GM04504 (cell line): ENCODE results near the gene PTCH1.

ENCODE experiments used
- DNase-seq: peaks from one replicate; pipeline ENCODE4 v3.0.0-alpha.2; 2012; ENCODE audit warnings: low read depth

PTCH1 gene

DNA sequence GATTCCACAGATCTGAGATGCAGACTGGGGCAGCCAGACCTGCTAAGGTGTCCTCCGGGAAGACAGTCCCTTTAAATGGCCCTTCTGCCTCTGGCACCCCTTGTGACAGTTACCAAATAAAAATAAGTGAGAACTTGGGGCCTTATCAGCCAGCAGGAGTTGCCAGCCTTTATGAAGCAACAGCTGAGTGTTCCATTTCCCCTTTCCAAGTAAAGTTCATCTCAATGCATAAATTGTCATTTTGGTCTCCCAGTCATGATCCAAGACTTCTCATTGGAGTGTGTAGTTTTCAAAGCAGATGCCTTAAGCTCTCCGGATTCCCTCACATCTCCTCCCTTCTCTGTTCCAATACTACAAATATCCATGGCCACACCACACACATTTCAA, 4.1 kb downstream of the PTCH1 start:
- DNase-seq: no peak

DNA sequence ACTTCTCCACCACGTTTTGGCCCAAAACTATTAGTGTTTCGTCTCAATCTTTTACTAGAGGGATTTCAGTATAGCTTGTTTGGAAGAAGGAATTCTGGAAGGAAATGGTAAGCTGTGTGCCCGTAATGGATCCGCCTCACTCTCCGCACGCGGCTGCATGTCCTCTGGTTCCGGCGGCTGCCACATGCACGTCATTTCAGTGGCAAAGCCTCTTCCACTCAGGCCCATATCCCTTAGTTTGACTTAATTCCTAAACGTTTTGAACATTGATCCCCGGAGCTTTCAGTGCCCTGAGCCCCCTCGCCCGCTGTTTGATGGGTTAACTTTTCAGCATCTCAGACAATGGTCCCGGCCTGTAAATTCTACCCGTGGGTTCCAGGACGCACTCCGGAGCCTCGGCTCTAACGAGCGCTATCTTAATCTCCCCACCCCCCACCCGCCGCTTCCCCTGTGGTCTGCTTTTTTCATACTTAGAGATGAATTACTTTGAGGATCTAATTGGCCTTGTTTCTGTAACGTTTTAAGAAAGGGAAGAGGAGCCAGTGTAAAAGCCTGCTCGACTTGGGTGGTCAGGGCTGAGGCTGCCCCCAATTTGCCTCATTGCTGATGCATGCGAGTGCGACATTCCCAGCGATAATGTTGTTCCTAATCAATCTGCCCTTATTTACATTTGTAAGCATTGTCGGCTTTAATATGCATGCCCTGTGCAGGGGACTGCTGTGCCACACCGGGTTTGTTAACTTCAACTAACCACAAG, 4.6 kb downstream of the PTCH1 start:
- no peak for DNase-seq

DNA sequence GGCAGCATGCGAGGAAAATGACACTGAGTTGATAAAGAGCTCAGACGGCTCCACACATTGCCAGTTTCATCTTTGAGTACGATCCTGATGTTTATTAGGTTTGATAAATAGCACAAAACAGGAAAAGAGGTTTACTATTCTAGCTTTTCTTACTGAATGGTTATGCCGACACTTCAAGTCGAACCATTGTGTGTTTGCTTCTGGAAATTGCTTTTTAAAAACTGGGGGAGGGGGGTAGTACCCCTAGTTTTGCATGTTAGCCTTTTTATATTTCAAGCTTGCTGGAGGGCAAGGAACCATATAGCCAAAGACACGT, 5.2 kb downstream of the PTCH1 start:
- DNase-seq: no peak

DNA sequence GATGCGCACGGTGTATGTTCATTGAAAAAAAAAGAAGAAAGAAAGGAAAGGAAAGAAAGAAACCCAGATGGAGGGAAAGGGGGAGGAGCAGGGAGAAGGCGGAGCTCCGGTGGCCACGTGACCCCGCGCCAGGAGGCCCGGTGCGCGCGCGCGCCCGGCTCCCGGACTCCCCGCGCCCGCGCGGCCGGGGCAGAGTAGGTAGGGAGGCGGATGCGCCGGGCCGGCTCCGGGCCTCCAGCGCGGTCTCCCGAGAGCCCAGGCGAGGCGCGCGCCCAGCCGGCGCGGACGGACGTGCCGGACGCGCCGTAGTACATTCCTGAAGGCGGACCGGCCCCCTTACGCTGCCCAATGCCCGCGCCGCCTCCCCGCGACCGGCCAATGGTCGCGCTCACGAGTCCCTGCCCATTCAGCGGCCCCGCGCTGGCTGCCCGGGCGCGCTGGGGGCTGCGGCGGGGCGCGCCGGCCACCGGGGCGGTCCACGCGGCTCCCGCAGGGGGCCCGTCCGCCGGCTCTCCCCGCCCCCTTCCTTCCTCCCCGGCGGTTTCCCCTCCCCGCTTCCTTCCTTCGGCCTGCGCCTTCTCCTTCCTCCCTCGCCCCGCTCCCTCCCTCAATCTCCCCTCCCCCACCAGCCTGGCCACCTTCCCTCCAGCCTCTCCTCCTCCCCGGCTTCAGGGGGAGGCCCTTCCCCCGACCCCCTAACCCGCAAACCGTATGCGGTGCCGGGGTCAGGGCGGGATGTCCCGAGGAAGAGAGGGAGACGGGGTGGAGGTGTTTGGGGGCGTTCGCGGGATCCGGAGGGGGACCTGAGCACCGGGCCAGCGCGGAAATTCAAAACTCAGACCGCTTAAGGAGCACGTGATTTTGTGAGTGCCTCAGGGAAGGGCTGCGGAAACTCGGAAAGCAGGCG, 5.8 kb downstream of the PTCH1 start:
- peak; percentile 95 for DNase-seq

DNA sequence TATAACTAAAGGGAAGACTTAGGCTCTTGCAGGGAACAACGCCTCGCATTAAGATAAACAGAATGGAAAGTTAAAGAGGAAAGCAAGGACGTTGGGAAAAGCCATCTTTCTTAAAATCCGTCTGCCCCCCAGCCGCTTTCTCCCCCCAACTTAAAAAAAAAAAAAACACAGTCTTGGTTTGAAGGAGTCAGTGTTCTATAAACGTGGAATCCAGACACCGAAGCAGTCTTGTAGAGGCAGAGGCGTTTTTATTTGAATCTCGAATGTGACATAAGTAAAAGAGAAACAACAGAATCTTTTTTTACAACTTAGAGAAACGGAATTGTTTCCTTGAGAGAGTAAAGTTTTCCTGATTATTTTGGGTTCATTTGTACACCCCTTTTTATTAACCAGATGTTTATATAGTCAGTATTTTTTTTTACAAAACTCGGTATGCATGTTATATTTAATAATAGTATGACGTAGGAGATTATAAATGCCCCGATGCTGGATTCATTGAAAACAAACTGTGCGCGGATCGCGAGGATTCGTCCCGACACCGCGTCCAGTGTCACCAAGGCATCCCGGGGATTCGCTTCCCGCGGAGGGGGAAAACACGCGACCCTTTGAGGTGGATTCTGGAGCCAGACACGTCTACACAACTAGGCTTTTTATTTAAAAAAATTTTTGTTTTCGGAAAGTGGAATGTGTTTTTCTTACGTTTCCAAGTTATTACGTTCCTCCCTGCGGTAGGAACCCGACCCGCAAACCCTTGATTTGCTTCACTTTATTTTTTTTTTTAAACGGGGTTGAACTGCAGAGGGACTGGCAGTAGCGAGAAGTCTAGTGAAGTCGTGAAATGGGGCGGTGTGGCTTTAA, 6.7 kb downstream of the PTCH1 start:
- DNase-seq: no peak

DNA sequence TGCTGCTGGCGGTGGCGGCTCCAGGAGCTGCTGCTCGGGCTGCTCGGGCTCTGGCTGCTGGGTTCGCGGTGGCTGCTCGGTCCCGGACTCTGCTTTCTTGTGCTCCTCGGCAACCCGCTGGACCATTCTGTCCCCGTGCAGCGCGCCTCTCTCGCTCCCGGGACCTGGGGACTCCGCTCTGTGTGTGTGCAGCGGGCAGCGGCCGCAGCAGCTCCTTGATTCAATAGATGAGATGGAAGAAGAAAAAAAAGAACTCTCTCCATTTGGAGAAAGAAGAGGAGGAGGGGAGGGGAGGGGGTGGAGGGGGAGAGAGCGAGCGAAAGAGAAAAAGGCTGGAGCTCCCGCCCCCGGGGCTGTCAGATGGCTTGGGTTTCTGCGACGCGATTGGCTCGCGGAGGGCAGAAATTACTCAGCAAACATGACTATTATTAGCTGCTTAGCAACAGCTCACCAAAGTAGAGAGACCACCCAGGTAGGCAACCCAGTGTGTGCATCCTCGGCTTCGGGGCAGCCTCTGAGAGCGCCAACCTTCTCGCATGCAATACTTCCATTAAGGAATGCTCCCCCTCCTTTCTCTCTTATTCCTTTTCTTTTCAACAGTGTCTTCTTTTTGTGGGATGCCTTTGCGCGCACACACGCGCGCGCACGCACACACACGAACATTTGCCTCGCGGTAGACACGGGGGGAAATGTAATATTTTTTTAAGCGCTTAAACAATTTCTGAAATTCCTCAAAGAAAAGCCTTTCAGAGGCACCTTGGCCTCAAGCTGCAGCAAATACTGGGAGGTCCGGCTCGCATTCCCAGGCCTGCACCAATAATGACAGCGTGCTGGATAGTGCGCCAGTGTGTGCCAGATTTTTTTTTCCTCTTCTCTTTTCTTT, 7.6 kb downstream of the PTCH1 start:
- DNase-seq: no peak

DNA sequence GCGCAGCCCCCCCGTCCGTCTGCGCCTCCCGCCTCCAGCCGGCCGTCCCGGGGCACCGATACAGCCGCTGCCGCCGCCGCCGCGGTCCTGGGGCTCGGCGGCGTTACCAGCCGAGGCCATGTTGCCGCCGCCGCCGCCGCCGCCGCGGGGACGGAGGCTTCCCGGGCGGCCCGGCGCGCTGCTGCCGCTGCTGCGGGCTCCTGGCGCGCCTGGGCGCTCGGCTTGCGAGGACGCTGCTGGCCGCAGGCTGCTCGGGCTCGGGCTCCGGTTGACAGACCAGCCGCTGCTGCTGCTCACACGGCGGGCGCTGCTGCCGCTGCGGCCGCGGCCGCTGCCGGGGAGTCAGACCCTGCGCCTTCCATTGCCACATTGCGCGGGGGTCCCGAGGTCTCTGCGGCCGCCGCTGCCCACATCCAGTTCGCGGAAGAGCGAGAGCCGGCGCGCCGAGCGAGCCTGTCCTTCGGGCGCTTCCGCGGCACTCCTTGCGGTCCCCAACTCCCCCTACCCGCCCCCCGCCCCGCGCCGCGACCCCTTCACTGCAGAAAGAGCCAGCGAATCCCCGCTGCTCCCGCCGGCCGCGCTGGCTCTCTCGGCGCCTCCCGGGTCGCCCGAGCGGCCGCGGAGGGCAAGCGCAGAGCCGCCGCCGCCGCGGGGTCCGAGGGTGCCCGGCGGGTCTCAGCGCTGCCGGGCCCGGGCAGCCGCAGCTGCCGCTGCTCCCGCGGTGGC, 8.4 kb downstream of the PTCH1 start:
- no peak for DNase-seq

DNA sequence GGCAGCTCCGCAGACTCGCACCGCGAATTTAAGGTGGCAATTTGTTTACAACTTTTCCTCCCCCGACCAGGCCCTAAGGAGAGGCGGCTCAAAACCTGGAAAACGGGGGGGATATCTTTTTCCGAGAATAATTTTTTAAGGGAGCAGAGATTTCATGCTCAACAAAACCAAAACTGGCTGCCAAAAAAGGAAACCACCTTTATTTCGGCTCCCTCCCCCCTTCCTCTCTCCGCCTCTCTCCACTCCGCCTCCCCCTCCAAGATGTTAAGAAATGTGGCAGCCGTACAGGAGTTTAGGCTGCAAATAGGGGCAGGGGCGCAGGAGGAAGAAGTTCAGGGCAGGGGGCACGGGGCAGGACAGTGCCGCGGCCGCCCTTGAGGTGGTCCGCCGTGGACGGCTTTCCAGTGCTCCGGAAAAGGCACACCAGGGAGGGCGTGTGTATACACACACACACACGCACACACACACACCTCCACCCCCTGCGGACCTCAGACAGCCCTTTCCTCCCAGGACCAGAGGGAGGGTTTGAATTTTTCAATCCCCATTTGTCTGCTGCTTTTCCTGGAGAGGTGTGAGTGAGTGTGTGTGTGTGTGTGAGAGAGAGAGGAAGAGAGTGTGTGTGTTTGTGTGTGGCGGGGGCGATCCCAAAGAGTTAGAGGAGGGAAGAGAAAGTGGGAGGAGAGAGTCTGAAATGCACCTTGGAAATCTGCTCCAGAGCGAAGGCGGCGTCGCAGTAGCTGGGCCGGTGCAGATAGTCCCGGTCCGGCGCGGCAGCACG, 9.1 kb downstream of the PTCH1 start:
- DNase-seq: no peak

DNA sequence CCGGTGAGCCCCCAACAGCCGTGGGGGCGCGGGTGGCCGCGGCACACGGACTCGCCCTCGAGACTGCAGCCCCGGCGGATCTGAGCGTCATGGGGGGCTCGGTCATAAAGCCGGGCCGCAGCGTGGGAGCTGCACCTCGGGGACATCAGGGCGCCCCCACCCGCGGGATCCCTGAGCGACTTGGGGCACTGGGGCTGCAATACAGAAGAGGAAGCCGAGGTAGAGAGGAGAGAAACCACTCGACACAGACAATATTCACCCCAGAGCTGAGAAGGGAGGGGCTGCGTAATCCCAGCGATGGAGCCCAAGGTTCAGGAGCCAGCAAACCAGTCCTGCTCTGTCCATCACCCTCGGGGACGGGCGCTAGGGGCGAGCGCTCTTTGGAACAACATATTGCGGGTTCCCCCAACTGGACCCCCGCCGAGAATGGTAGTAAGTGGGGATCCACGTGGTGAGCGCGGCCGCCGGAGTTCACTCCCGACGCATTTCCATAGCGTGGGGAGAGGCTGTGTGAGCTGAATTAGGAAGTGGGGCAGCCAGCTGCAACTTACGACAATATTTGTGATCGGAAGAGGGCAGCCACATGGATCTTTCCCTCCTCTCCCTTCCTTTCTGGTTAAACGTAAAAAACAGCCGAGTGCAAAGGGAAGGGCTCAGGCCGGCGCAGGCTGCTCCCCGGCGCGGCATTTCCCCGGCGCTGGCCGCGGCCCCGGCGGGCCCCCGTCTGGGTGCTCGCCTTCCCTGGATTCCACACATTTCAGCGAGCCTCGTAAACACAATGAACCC, 9.9 kb downstream of the PTCH1 start:
- DNase-seq: no peak

DNA sequence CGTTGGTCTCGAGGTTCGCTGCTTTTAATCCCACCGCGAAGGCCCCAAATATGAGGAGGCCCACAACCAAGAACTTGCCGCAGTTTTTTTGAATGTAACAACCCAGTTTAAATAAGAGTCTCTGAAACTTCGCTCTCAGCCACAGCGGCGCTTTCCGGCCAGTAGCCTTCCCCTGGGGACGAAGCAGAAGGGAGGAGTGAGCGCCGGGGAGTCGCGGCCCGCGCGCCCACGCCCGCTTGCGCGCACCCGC, 10.4 kb downstream of the PTCH1 start:
- DNase-seq: no peak

DNA sequence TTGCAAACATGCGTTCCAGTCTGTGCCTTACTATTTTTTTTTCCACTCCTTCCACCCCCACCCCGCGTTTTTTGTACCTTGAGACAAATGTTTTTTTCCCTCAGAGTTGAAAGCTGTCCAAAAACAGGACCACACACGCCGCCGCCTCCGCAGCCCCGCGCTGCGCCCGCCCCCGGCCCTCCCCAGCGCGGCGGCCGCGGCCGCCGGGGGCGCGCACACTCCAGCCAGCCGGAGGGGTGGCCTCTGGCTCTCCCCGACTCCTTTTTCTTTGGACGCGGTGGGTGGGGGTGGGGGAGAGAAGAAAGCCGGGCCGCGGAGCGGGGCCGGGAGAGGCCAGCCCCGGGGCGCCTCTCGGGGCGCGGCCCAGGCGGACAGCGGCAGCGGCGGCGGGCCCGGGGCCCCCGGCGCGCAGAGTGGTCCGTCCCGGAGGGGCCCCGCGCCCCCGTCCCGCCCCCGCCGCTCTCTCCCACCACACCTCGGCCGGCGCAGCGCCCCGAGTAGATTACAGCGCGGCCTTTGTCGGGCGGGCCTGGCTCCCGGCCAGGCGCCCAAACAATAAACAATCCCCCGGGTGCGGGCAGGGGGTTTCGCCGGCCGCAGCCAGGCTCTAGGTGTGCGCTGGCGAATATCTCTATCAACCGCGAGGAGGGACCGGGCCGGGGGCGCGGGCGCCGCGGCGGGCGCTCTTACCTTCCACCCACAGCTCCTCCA, 10.9 kb downstream of the PTCH1 start:
- no peak for DNase-seq

DNA sequence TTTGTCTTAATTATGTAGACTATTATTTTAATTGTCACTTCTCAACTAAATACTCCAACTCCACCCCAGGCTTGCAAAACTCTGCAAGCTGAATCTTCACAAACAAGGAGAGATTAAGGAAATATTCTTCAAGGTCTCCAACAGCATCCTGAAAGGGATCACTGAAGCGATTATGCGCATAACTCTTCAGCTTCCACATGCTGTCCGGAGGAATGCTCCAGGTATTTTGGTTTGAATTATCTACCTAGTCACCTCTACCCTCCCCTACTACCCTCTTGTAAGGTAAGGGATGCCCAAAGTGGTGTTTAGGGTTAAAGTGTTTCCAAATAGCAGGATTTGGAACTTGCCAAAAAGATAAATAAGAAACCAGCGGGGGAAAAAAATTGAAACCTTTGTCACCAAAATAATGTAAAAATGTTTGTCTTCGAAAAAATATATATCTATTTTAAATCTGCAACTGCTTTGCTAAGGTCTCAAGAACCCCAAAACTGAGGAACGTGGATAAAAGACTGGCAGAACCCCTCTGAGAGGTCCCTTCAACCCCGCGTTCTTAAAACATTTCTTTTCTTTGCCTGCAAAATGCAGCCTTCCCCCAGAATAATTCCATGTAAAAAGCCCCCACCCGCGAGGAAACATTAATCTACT, 11.6 kb downstream of the PTCH1 start:
- DNase-seq: no peak

DNA sequence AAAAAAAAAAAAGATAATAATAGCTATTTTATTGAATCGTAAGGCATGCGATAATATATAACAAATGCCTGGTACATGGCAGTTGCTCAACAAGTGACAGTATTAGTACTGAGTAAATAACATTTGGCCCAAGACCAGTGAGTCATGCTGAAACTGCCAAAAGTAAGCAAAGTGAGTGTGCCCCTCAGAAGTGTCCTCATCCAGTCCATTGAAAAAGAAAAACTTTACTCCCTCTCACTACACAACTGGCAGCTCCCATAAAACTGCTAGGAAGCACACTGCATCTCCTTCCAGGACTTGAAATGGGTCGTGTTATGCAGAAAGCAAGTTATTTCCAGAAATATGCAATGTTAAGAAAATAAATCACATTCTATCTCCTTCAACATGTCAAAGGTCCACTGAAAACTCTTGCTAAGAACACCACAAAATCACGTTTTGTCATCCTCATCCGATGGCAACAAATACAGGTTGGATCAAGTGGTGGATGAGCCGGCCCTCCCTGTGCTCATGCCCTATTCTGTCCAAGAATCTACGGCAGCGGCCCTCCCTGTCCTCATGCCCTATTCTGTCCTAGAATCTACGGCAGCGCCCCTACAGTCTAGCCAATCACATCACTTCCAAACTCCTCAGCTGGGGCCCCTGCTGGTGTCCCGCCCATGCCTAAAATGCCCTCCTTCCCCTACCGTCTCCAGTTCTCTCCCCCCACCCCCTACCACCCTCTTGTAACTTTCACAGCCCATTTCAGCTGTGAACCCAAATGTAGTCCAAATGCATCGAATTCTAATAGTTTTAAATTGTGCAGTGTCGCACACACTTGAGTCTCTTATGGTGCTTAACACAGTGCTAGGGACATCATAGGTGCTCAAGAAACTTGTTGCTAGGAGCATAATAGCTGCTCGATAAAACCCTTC, 12.5 kb downstream of the PTCH1 start:
- no peak for DNase-seq

DNA sequence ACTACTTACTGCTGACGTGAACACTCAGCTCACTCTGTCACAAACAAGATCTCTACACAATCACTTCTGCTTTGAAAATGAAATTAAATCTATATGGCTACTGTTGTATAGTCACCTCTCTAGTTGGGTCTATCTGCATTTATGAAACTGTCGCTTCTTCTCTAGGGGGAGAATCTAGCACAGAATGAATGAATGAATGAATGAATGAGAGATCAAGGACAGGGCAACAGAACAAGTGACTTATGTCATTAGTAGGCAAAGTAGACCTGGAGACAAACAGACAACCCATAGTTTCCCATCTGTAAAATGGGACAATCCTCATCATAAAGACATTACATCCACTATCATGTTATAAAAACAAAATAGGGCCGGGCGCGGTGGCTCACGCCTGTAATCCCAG, 13.4 kb downstream of the PTCH1 start:
- no peak for DNase-seq

DNA sequence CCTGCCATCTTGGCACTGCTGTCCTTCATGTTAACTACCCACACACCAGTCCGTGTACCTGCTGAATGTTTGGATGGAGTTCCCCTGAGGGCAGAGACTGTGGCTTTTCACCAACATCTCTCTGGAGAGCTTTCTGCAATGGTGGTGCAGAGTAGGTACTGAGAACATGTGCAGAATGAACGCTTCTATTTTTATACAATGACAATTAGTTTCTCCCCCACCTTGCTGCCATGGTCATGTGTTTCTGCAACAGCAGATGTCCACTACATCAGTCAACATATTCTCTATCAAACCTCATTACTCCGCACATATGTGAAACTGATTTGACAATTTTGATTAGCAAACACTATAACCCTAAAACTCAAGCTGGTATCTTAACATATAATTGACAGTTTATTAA, 14.5 kb downstream of the PTCH1 start:
- no peak for DNase-seq

DNA sequence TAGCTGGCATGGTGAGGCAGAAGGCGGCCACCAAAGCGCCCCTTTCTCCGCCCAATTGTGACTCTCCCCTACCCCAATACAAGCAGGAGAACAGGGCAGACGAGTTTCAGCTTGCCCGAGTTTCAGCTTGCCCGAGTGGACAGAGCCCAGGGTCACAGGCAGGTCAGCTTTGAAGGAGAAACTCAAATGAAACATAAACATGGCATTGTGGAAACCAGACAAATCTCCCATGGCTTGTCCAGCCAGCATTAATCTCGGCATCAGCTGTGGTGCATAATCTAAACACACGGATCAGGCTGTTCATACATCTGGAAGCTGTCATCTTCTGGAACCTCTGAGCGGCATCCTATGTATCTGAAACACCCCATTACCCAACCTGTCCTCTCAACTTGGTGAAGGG, 16.9 kb downstream of the PTCH1 start:
- DNase-seq: no peak

DNA sequence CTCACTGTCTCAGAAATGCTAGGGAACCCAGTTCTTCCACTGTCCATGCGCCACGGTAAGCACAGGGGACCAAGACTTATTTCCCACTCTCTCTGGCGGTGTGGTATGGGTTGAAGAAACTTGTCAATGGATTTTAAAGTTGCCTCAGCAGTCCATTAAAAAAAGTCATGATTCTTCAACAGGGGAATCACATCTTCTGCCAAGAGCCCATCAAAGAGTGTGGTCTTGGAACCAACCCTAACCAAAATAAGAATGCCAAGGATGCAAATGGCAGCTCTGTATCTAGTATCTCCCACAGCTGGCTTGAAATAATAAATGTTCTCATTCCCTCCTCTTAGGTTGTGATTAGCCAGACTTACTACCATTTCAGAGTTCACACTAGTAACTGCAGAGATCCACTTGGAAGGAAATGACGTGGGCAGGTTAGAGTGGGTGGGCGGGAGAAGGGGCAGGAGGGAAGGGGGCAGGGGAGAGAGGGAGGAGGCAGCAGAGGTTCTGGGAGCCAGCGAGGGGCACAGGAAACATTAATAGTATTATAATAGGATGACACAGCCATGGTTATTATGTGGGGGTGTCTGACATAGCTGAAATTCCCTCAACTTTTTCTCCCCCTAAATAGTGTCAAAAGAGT, 17.6 kb downstream of the PTCH1 start:
- DNase-seq: no peak
